Activated CD4-positive, alpha-beta T cell treated with anti-CD3 and anti-CD28 coated beads, Interleukin-2, amount 50 U/mL, for 1 hour (primary cell): ENCODE data around the gene DHCR24.

Experiments used
- DNase-seq: peaks from one replicate; pipeline ENCODE4 v3.0.0-alpha.2; 2020

Gene DHCR24

DNA sequence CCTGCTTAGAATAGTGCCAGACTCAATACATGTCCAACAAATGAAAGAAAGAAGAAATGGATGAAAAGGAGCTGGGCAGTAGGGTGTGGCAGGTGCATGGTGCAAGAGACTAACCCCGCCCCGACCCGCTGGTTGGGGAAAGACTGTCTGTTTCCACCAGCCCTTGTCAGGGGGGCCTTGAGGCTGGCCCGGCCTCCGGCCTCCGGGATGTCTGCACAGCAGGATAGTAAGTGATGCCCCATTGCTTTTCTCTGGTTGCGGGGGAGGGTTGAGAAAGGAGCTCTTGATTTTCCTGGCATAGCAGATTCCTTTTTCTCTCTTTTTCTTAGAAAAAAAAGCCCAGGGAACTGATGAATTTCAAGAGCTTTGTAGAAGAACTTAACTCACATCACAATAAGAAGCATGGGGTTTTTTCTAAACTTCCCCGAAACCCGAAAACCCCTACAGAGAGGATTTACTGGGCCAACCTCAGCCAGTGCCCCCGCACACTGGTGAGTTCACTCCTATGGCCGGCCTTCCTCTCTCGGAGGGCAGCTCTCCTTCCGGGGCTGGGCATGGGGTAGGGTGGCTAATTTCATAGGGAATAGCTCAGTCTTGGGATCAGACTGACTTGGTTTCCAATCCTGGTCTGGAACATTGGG is 73.4 kb downstream of the DHCR24 start:
- DNase-seq: no peak

DNA sequence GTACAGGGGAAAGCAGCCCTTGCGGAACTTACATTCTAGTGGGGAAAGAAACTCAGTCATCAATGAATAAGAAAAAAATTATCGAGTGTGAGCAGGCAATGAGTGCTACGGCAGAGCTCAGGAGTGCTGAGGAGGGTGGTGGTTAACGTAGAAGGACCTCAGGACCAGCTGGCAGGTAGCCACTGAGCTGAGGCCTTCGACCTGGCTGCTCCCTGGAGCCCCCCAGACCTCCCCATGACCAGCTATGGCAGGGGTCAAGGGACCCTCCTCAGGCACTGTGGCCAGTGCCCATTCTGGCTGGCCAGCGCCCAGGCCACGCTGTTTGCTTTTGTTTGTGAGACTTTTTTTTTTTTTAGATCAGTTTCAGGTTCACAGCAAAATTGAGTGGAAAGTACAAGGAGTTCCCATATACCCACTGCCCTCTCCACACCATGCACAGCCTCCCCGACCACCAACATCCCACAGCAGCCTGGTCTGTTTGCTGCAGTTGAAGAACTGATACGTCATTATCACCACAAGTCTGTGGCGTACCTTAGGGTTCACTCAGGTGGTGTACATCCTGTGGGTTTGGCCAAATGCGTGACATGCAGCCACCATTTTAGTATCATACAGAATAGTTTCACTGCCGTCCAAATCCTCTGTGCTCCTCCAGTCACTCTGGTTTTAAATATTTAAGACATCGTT is 74.1 kb downstream of the DHCR24 start:
- no peak for DNase-seq

DNA sequence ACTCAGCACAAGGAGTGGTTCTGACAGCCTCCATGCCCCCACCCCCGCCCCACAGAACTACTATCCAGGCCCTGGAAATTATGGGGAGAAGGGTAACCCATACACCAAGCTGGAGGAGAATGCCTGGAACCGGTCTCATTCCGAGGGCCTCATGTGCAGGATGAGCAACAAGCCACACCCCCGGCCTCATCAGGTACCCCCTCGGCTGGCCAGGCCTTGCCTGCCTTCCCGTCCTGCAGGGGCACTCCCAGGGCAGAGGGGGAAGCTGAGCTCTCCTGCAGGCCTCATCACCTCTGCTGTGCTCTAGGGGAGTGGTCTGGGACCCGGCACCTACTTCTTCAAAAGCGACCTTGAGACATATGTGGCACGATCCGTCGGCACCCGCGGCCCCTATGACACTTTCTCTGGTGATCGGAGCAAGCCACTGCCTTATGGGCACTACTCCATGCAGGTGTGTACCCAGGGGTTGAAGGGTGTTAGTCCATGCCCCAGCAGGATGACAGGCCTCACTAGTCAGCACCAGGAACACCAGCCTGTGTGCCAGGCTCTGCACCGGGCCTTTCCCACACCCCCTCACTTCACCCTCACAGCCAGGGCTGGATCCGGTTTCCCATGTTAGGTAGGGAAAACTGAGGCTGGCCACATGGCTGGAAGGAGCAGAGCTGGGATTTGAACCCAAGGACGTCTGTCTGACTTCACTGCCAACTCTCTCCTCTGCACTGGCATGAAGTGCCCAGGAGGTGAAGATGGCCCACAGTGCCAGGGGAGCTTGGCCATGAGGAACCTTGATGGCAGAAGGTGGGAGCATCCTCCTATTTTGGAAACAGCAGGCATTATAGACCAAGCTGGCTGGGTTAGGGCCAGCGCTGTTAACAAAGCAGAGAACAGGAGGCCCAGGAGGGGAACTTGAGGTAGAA is 75.0 kb downstream of the DHCR24 start:
- no peak for DNase-seq

DNA sequence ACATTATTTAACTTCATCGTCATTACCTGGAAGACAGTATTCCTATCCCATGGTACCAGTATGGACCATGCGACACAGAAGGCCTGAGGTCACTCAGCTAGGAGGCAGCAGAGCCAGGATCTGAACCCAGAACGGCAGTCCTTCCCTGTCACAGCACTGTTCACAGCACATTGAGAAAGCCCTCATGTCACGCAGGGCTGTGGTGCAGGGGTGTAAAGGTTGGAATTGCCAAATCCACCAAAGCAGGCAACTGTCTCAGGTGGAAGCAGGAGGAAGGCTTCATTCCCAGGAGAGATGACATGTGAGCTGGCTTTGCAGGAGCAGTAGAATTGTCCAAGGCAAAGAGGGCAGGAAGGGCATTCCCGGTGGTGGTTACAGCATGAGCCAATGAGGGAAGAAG is 75.9 kb downstream of the DHCR24 start:
- DNase-seq: no peak

DNA sequence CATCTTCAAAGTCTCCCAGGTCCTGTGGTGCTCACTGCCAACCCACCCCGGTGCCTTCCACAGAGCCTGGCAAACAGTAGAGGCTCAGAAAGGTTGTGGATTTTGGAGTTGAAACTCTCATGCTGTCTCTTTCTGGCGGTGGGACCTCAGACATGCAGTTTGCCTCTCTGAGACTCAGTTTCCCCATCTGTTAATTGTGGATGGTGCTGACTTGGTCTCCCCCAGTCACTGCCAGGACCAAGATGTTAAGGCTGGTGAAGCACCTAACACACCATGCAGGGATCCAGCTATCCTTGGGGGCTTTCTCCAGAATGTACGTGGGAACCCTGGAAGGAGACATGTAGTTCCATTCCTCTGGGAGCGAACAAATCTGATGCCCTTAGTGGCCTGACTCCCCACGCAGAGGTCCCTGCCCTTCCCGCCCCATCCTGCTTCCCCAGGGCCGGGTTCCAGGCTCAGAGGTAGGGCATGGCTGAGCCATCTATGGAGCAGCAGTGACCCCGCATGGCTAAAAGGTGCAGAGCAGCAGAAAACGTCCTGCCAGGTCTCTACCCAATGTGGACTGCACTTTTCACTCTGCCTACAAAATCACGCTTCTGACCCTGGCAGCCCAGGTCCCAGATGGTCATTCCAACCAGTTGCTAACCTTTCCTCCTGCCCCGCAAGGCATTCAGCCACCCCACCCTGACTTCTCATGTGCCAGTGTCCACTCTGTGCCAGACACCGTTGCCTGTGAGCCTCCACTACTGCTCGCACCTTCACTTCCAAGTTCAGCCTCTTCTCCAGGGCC is 76.6 kb downstream of the DHCR24 start:
- peak; percentile 68 for DNase-seq

DNA sequence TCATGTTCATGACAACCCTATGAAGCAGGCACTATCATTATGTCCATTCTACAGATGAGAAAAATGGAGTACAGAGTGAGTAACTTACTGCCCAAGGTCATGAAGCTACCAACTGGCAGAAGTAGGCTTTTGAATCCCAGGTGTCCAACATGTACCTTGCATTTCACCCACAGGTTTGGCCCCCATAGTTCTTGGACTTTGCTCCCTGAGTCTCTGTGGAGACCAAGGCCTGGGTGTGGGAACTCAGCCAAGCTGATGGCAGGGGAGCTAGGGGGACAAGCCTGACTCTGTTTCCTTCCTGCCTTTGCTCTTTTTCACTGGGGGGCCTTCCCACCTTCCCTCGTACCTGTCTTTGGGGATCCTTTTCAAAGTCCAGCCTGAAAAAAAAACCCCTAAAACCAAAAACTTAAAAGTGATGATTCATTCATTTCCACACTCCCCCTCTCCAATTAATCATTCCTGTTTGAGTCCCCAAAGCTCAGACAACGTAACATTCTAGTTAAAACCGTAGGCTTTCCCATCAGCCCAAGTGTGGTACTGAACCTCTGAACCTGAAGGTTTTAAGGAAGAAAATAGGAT is 77.4 kb downstream of the DHCR24 start:
- no peak for DNase-seq

DNA sequence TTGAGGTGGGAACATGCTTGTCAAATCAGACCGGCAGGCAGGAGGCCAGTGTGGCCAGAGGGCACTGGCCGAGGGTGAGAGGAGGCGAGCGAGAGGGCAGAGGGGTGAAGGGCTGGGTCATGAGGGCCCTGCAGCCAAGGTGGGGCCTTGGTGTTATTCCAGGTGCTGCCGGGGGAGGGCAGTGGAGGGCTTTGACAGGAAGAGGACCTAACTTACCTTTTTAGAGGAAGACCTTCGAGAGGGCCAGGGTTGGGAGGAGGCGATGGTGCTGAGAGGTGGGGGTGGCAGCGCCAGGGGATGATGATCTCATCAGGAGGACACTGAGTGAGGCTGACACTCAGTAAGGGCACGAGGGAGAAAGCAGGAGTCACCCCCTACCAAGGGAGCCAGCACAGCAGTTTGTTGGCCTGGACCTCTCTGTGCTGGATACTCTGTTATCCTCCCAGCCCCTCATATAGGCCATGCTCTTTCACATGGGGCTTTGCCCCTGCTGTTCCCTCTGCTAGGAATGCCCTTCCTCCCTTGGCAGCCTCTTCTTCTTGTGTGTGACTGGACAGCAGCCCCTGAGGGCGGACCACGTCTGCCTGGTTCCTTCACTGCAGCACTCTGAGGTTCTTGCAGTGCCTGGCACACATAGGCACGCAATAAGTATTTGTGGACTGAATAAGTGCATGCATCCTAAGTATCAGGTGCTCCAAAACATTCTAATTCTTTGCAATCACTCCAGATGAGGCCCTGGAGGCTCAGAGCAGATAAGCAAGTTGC is 78.4 kb downstream of the DHCR24 start:
- no peak for DNase-seq

DNA sequence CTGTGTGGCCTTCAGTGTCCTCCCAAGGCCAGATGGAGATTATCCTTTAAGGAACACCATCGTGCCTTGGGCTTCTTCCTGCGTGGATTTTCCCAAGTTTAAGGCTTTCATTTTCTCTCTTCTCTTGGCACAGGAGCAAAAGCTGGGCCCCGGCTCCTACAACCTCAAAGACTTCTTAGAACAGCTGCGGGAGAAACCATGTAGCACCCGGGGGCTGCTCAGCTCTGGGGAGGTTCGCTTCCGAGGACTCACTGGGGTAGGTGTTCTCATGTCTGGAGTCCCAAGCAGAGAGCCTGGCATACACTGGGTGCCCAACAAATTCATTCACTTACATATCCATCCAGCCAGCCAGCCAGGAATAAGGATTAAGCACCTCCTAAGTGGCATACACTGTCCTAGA is 79.2 kb downstream of the DHCR24 start:
- DNase-seq: no peak

DNA sequence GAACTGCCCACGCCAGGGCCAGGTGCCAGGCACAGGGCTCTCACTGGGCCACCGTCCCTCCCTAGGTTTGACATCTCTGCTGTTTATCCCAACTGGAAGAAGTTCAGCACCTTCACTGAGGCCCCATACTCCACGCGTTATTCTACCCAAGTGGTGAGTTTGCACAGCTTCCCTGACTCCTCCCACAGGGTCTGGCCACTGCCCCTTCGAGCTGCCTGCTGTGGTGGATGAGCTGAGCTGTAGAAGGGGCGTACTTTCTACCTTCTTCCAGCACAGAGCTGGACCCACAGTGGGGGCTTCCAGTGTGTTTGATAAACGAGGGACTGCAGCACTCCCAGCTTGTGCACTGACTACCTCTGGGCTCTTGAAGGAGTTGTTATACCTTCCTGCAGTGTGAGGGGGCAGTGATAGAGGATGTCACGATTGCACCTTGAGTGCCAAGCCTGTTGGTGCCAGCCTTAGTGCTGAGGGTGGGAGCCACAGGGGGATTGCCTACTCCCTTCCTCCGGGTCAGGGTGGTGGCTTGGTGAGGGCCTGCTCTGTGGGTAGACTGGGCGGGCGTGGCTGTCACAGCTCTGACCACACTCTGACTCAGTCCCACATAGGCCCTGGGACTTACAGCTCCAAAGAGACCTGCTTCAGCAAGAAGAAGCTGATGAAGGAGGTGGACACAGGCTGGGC is 79.9 kb downstream of the DHCR24 start:
- DNase-seq: no peak

DNA sequence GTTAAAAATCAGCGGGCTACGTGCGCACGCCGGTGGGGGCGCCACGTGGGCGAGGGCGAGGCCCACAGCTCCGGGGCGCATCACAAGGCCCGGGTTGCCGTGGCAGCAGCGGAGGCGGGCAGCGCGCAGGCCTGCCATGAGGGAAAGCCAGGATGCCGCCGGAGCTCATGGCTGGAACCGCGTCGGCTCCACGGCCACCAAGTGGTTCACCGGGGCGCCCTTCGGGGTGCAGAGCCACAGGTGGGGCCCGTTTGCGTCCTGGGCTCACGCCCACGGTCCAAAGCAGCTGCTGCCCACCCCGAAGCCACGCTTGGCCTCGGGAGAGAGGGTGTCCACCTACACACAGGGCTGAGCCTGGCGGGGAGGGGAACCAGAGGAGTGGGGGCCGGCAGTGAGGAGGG is 81.0 kb downstream of the DHCR24 start:
- DNase-seq: no peak

DNA sequence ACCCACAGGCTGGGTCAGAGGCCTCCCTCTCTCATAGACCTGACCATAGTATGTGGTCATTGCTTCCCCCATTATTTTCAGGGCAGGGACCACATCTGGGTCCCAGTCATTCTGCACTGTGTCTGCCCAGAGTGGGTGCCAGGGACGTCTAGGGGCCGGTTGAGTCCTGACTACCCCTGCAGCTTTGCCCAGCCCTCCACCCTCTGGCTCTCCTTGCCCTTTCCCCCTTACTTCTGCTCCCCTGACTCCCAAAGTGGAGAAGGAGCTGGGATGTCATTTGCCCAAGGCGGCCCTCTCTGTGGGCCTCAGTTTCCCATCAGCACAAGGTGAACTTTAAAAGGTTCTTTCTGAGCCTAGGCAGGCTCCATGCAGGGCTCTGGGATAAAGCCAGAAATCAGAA is 81.5 kb downstream of the DHCR24 start:
- no peak for DNase-seq

DNA sequence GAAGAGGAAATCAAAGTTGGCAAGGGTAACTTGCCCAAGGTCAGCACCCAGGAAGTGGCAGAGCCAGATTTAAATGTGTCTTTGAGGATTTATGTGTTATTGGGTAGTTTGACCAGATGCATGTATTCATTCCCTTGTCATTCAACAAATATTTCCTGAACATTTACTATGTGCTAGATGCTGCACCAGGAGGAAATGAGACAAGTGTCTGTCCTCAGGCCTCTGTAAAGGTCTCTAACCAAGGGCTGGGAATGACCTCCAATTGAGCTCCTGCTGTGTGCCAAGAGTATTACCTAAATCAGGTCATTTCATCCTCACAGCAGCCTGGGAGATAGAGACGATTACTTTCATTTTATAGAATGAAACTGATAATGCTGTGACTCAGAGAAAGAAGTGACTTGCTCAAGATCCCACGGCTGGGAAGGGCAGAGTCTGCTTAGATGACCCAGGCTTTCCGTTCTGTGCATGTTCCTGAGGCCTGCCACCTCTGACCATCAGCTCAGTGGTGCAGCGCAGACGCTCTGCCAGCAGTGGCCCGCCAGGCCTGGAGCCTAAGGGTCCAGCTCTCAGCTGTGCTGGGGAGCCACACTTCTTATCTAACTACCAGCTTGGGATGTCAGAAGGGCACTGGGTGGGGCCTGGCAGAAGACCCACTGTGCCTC is 82.4 kb downstream of the DHCR24 start:
- DNase-seq: no peak

DNA sequence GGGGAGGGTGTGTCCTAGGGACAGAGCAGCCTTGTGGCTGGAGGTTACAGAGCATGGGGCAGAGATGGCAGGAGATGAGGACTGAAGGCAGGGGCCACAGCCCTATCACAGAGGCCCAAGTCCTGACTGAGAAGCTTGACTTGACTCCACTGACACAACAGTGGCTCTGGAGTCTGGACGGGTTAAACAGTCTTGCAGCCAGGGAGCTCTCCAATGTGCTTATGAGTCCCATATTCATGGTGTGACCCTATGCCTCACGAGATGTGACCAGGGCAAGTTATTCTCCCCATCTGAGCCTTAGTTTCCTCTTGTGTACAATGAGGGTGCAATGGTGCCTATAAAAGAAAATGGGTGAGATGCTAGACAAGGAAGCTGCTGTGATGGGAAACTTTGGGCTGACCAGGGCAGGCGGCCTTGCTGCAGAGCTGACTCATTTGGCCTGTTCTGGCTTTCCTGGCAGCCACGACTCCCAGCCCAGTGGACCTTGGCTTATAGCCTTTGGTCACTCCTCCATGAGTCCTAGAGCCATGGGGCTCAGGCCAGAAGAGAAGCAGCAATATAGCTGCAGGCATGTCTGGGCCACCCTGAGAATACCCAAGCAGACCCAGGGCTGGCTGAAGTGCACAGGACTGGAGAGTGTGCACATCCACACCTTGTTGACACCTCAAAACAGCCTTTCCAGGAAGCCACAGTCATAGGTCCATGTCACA is 83.1 kb downstream of the DHCR24 start:
- no peak for DNase-seq

DNA sequence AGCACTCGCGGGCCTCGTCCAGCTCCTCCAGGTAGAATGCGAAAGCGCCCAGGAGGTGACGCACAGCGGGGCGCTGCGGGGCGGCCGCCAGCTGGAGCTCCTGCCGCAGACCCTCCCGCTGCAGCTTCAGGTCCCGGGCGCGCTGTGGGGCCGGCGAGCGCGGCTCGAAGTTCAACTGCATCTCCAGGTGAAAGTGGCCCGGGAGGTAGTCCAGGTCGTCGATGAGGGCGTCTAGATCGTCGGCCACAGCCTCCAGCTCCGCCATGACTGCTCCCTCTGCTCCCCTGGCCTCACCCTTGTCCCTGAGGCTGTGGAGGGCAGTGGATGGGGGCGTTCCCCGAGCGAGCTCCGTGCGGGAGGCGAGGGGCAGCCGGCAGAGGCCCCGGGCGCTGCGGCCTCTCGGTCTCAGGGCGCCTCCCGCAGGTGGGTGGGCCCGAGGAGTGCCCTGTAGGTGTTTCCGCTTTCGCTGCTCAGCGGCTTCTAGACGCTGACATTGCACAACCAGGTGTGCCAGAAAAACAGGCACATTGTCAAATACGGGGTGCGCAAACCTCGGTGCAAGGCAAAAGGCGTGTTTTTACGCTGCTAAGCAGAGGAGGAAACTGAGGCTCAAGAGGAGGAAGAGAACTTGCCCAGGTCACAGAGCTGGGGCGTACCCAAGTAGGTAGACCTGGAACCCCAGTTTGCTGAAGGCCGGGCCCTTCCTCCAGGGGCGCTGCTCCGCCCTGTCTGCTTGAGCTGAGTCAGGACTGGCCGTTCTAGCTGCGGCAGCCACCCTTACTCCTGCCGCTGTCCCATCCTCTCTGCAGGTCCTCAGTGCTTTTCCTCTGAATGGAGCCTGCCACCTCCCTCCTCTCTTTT is 85.9 kb downstream of the DHCR24 start, which contains the start of gene TTC22:
Gene TTC22 (minus strand): TSS at position 425 of the 861 bp plus-strand sequence. CDS start 160 bp downstream, at position 265.
- peak; percentile 71 for DNase-seq

DNA sequence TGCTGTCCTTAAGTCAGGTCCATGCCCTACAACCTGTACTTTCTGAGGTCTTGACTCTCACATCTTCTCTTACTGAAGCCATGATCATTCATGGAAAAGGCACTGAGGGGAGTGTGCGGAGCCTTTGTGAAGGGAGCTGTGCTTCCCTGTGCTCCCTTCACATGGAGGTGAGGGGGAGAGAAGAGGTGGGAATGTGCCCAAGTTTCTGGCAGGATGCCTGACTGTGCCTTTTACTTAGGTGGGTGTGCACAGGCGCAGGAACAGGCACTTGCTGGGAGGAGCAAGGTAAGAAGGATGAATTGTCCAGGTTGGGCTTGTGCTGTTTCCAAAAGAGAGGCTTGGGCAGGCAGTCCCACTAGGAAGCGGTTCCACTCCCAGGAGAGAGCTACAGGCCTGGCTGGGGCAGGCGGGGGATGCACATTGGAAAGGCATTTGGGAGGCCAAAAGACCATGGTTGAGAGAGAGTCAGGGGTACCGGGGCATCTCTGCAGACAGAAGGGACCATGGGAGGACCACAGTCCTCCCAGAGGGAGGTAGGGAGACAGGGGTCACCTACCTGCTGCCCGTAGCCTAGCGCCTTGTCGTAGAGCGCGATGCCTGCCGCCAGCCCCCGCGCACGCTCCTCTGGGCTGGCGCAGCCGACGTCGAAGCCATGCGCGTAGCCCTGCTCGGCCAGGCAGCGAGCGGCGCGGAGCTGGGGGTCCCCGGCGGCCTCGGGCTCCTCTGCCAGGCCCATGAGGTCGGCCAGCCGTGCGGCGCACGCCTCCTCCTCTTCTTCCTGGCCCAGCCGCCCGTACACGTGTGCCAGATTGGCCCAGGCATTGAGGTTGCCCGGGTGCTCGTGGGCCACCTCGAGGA is 86.7 kb downstream of the DHCR24 start:
- no peak for DNase-seq
